Head of caudate nucleus (tissue), 42 donors: ENCODE results near the gene CDH22.

Source experiments
- DNase-seq, 42 donors: peaks; one replicate each; pipeline versions ENCODE4 v3.0.0 to v3.0.0-alpha.2; 2020 to 2021; ENCODE audit warnings: mixed read lengths in 7 of 42
- intact Hi-C: fragments of 100-400 bp; cut with DNase I; formaldehyde crosslinking; loops from one replicate; pipeline ENCODE4 v1.15.0; 2022

Gene CDH22

GRCh38 chr20:46190478-46191167, 117.7 kb downstream of the CDH22 start:
- intact Hi-C loops, result no loop called here

GRCh38 chr20:46188866-46189541, 119.3 kb downstream of the CDH22 start:
- intact Hi-C loops, result no loop called here
- DNase-seq, result no peak

More at GRCh38 chr20:46190478-46191167, 117.7 kb downstream of the CDH22 start:
- DNase-seq, result no peak

GRCh38 chr20:46186210-46186609, 122.1 kb downstream of the CDH22 start:
- DNase-seq, result no peak
- intact Hi-C loops, result no loop called here

- intact Hi-C loops, result no loop called here
- no peak for DNase-seq
Observed at GRCh38 chr20:46185353-46185752, 122.9 kb downstream of the CDH22 start.

GRCh38 chr20:46183768-46184167, 124.5 kb downstream of the CDH22 start:
- no peak for DNase-seq
- intact Hi-C loops, result no loop called here

GRCh38 chr20:46182276-46183200, 125.8 kb downstream of the CDH22 start:
- no peak for DNase-seq
- intact Hi-C loops, result no loop called here

GRCh38 chr20:46179862-46180261, 128.4 kb downstream of the CDH22 start:
- no peak for DNase-seq
- intact Hi-C loops, result no loop called here

- intact Hi-C loops, result no loop called here
- DNase-seq, result no peak
Observed at GRCh38 chr20:46178891-46179290, 129.4 kb downstream of the CDH22 start.

GRCh38 chr20:46177768-46178167, 130.5 kb downstream of the CDH22 start:
- no peak for DNase-seq
- intact Hi-C loops, result no loop called here

- DNase-seq, result no peak
- intact Hi-C loops, result no loop called here
Observed at GRCh38 chr20:46176739-46177378, 131.4 kb downstream of the CDH22 start.

- DNase-seq, result no peak
- intact Hi-C loops, result no loop called here
Observed at GRCh38 chr20:46175127-46175494, 133.2 kb downstream of the CDH22 start.

- peak; percentile 11 to 79 (median 56) for DNase-seq
- intact Hi-C loops, result no loop called here
Observed at GRCh38 chr20:46174469-46175126, 133.7 kb downstream of the CDH22 start.

GRCh38 chr20:46173652-46174468, 134.4 kb downstream of the CDH22 start:
- no peak for DNase-seq
- intact Hi-C loops, result no loop called here

- intact Hi-C loops, result no loop called here
- no peak for DNase-seq
Observed at GRCh38 chr20:46172961-46173536, 135.2 kb downstream of the CDH22 start.

- intact Hi-C loops, result no loop called here
- DNase-seq, result no peak
Observed at GRCh38 chr20:46172455-46172854, 135.8 kb downstream of the CDH22 start.

GRCh38 chr20:46171909-46172308, 136.4 kb downstream of the CDH22 start:
- intact Hi-C loops, result no loop called here
- no peak for DNase-seq

GRCh38 chr20:46171476-46171875, 136.8 kb downstream of the CDH22 start:
- DNase-seq, result no peak
- intact Hi-C loops, result no loop called here
